Measurements from ENCODE around the gene SBF2. TPM values are rescaled to one million over a fixed set of nuclear protein-coding genes. Genes with fewer than 3 reads are reported as not detected.
A peak's percentile ranks its signal among the peaks of the same experiment; 100 is the strongest.

Gene SBF2
- polyA plus RNA-seq, 1 donor from 2014 or later = 53.4 TPM

- Histone ChIP-seq H4K20me1 (ENCODE audit: insufficient read depth) (no peaks in the 10 kb centered on the region), H2AFZ (ENCODE audit: low read depth, low read length) (no peak overlapping the region), H3K9me3 (ENCODE audit: low read length) (no peaks in the 10 kb centered on the region), H3K36me3 (ENCODE audit: insufficient read depth, low read length) (no peaks in the 10 kb centered on the region), H3F3A (ENCODE audit: insufficient read depth, low read length, poor library complexity, severe bottlenecking) (no peaks in the 10 kb centered on the region), H3K27me3 (ENCODE audit: insufficient read depth, low read depth, low read length) (peaks cover 73% of the 10 kb centered on the region), H3K27ac (ENCODE audit: low read length) (no peak overlapping the region), H3K9ac (ENCODE audit: low read length) (peak overlapping the region; percentile 7), H3K4me3 (ENCODE audit: low read length) (peak overlapping the region; percentile 64), H3K79me2 (replicated peaks; ENCODE audit: insufficient read depth, low read length) (no peaks in the 10 kb centered on the region), H3K4me2 (ENCODE audit: low read length) (no peak overlapping the region), H3K9me2 (ENCODE audit: insufficient read depth, low read length) (no peaks in the 10 kb centered on the region)
- TF ChIP-seq CTCF (IDR thresholded peaks at IDR 0.05; ENCODE audit: poor library complexity, severe bottlenecking) = peak; percentile 91
- TF ChIP-seq MXI1 (conservative IDR thresholded peaks at IDR 0.05; ENCODE audit: poor library complexity, severe bottlenecking) = no peak
- no peak for TF ChIP-seq EP300 (conservative IDR thresholded peaks at IDR 0.05; ENCODE audit: poor library complexity, severe bottlenecking)
- TF ChIP-seq EZH2 (IDR thresholded peaks at IDR 0.05; ENCODE audit: borderline replicate concordance, insufficient read depth, low read length, poor library complexity, severe bottlenecking) = no peak
- TF ChIP-seq REST (IDR thresholded peaks at IDR 0.05; ENCODE audit: borderline replicate concordance) = no peak
- no peak for TF ChIP-seq POLR2AphosphoS5 (IDR thresholded peaks at IDR 0.05)
- TF ChIP-seq SMC3 (conservative IDR thresholded peaks at IDR 0.05; ENCODE audit: poor library complexity) = peak; percentile 76
- no peak for TF ChIP-seq TAF1 (IDR thresholded peaks at IDR 0.05; ENCODE audit: low read depth)
- peak; percentile 86 for TF ChIP-seq RAD21 (conservative IDR thresholded peaks at IDR 0.05)
Observed at GRCh38 chr11:10307400-10308200, 13.6 kb upstream of the SBF2 start.

GRCh38 chr11:10307022-10307399 is 13.0 kb upstream of the SBF2 start:
- Histone ChIP-seq H3K9ac (ENCODE audit: low read length) (no peak overlapping the region), H3K9me2 (ENCODE audit: insufficient read depth, low read length) (no peaks in the 10 kb centered on the region), H3K27ac (ENCODE audit: low read length) (no peak overlapping the region), H3K27me3 (ENCODE audit: insufficient read depth, low read depth, low read length) (peaks cover 78% of the 10 kb centered on the region), H2AFZ (ENCODE audit: low read depth, low read length) (no peak overlapping the region), H3K36me3 (ENCODE audit: insufficient read depth, low read length) (no peaks in the 10 kb centered on the region), H3F3A (ENCODE audit: insufficient read depth, low read length, poor library complexity, severe bottlenecking) (no peaks in the 10 kb centered on the region), H3K9me3 (ENCODE audit: low read length) (no peaks in the 10 kb centered on the region), H4K20me1 (ENCODE audit: insufficient read depth) (no peaks in the 10 kb centered on the region), H3K4me2 (ENCODE audit: low read length) (no peak overlapping the region), H3K4me3 (ENCODE audit: low read length) (peak overlapping the region; percentile 64), H3K79me2 (replicated peaks; ENCODE audit: insufficient read depth, low read length) (no peaks in the 10 kb centered on the region)
- no peak for TF ChIP-seq POLR2AphosphoS5 (IDR thresholded peaks at IDR 0.05)
- no peak for TF ChIP-seq EP300 (conservative IDR thresholded peaks at IDR 0.05; ENCODE audit: poor library complexity, severe bottlenecking)
- TF ChIP-seq RAD21 (conservative IDR thresholded peaks at IDR 0.05) = no peak
- TF ChIP-seq CTCF (IDR thresholded peaks at IDR 0.05; ENCODE audit: poor library complexity, severe bottlenecking) = no peak
- no peak for TF ChIP-seq REST (IDR thresholded peaks at IDR 0.05; ENCODE audit: borderline replicate concordance)
- TF ChIP-seq TAF1 (IDR thresholded peaks at IDR 0.05; ENCODE audit: low read depth) = no peak
- no peak for TF ChIP-seq MXI1 (conservative IDR thresholded peaks at IDR 0.05; ENCODE audit: poor library complexity, severe bottlenecking)
- no peak for TF ChIP-seq EZH2 (IDR thresholded peaks at IDR 0.05; ENCODE audit: borderline replicate concordance, insufficient read depth, low read length, poor library complexity, severe bottlenecking)
- TF ChIP-seq SMC3 (conservative IDR thresholded peaks at IDR 0.05; ENCODE audit: poor library complexity) = no peak
